Measurements from ENCODE around the gene PKP3. TPM values are rescaled to one million over a fixed set of nuclear protein-coding genes. Genes with fewer than 3 reads are reported as not detected.

PKP3 gene
- total RNA-seq, 1 donor from 2014 or later = under 0.01 TPM

DNA sequence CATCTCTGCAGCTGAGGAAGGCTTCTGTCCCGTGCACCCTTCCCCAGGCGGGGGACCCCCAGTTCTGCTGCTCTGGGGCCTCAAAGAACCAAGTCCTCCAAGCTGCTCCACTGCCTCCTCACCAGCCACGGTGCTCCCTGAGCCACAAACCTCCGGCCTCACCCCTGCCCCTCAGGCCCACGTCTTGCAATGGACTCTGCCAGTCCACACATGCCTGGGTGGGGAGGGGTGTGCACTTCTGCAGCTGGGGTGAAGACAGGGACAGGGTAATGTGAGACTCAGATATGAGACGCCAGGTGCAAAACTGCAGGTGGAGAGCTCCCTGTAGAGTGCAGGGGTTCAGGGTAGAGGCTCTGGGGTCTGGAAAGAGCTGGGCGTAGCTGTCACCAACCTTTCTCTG is 52.9 kb downstream of the PKP3 start:
- DNase-seq = no peak

DNA sequence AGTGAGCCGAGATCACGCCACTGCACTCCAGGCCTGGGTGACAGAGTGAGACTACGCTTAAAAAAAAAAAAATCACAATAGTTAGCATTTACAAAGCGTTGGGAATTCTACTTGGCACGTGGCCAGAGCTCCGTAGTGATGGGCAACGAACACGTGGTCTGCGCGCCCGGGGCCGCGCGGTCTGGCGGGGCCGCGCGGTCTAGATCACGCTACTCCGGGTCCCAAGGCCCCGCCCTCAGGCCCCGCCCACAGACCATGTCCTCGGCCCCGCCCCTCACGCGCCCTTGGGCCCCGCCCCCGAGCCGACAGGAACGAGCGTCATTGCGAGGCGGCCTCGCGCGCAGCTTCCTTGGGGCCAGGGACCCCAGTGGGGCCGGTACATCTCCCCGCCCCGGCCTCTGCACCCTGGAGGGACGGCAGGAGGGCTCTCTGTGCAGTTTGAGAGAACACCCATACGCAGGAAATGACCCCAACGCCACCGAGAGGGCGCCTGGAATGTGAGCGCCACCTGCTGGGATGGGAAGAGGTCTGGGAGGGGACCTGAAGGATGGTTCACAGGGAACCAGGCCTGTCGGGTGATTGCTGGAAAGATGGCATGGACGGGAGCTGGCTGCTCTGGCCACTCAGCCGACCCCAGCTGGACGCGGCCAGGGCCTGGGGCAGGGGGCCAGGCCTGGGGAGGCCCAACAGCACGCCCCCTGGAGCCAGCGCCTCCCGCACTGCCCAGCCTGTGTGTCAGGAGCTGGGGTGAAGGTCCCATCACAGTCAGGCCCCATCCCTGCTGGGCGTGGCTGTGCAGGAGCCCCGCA is 54.1 kb downstream of the PKP3 start:
- peak; percentile 87 for DNase-seq

DNA sequence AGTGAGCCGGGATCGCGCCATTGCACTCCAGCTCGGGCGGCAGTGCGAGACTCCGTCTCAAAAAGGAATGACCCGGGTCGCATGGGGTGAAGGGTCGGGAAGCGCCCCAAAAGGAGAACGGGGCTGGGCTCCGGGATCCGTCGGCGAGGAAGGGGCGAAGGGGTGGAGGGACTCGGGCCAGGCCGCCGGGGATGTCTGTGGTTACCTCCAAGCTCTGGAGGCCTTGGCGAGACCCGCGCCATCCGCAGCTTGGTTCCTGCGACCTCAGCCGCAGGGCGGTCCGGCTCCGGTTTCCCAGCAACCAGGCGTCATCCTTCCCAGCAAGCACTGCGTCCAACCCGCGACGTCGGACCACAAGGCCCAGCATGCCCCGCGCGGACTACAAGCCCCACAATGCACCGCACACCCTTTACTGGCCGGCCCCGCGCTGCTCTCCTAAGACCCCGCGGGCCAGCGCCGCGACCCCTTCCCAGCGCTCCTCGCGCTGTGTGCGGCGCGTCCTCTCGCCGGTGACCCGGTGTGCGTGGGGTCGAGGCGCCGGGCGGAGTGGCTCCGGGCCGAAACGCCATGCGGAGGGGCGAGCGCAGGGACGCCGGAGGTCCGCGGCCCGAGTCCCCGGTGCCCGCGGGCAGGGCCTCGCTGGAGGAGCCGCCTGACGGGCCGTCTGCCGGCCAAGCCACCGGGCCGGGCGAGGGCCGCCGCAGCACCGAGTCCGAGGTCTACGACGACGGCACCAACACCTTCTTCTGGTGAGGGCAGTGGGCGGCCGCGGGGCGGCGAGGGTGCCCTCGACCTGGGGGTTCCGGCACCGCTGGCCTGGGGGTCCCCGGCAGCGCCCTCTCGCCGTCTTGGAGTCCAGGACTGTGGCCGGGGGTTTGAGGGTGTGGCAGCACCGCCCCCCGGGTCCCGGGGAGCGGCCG is 56.1 kb downstream of the PKP3 start, which contains the start of gene PTDSS2:
Gene PTDSS2, plus strand, starts transcription at position 391 of the 920 bp plus-strand sequence. Its CDS starts 177 bp downstream, at position 568.
- DNase-seq = peak; percentile 91

DNA sequence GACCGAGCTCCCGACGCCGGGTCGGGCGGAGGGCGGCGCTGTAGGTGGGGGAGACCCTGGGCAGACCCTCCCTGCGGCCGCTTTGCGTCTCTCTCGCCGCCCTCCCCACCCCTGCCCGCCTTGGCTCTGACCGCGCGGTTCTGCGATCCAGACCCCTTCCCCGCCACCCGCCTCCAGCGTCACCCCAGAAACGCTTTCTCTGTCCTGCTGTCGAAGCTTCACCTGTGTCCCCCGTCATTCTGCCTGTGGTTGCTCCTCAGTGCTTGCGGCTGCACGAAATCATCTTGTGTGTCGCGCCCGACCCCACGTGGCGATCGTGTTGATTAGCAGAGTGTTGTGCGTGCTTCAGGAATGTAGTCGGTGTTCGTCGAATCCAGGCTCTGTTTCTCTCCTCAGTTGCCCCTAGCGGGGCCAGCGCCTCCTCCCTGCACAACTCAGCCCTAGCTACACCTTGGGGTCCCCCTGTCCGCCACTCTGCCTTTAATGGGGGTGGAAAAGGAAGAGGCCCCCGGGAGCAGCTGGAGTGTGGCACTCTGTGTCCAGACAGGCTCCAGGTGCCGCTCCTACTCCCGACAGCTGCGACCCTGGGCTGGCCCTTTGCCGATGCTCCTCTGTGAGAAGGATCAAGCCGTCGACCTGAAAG is 56.9 kb downstream of the PKP3 start:
- DNase-seq = peak; percentile 26

DNA sequence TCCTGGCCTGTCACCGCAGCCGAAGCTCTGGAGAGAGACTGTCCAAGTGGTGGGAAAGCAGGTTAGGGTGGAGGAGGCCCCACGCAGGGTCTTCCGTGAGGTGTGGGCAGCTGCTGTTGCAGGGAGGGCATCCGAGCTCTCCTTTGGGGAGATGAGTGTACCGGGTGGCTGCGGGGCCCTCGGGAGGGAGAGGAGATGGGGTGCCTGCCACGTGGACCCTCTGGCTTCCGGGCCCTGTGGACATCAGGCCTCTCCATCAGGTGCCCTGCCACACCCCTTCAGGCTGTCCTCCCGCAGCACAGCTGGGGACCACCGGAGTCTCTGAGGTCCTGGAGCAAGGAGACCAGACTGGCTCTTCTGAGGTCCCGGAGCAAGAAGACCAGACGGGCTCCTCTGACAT is 57.7 kb downstream of the PKP3 start:
- no peak for DNase-seq

DNA sequence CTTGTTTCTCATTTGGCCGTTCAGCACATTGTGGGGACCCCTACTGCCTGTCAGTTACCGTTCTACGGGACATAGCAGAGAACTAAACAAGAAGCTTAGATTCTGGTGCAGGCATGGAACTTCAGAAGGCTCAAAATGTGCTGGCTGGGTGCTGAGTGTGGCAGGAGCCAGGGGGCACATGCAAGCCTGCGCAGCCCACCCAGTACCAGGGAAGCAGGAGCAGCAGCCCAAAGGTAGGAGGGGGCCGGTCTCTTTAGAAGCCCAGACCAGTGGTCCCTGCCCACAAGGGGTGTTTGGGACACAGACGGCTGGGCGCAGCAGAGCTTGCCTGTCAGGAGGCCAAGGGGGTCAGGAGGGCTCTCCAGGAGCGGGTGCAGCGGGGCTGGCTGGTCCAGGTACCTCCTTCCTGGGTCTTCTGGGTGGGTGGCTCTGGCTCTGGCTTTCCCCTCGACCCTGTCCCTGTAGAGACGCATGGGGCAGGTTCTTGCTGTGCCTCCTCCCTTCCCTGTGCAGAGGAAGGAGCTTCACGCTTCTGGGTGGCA is 58.3 kb downstream of the PKP3 start:
- DNase-seq = no peak

DNA sequence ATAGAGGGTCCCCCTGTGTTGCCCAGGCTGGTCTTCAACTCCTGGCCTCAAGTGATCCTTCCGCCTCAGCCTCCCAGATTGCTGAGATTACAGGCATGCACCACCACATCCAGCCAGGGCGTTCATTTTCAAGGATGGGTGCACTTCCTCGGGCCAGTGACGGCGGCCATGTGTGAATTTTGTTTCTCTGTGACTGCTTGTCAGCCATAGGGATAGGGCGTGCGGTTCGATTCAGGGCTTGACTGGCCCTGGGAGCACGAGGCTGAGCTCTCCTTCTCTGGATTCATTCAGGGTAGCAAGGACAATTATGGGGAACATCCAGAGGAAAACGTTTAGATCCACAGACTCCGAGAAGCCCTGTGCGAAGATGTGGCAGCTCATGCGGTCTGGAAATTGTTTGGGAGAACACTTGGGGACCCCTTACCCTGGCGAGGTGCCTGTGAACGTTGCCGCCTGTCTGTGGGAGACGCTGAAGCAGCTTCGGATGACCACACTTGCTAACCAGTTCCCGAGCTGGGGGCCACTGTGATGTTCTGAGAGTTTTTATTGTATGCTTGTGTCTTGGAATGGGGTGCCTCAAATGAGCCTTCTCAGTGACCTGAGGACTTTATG is 59.0 kb downstream of the PKP3 start:
- DNase-seq = no peak

DNA sequence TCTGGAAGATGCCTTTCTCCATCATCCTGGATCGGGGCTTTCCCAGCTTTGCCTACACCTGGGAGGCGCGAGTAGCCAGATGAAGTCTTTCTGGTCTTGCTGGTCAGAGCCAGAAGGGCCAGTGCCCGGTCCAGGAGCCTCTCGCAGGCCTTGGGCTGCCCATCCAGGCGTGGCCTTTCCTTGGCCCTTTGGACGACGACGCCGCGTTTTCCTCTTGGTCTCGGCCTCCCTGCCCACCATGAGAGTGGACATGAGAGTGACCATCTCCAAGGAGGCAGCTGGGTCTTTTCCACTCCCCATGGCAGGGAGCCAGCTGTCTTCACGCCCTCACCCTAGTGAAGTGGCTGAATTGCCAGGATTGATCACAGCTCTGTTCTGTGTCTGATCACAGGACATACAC is 59.6 kb downstream of the PKP3 start:
- no peak for DNase-seq

DNA sequence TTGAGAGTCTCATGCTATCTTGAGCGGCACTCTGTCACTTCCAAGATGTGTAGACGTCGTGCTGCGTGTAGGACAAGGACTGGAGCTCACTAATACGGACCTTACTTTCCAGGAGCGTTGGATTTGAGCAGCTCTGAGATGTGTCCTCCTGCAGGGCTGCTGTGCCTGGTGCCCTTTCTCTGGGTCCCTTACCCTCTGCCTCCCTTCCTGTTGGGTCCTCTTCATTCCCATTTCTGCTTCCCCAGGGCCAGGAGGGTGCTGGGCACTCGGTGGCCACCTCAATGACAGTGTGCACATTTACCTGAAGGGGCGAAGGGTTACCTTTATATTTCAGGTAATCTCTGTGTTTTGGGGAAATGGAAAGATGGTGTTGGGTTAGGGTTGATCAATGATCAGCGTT is 60.0 kb downstream of the PKP3 start:
- DNase-seq = no peak

Small RNAs within 50 kb of the gene (small RNA-seq; reads per million reads assigned to genes)
- gene RN7SL838P = not detected

Other genes with a start within 250 kb of the PKP3 start
- not detected for gene SCGB1C1, start 201.1 kb upstream of the PKP3 start, total RNA-seq
- 5.3 TPM for gene BET1L, start 186.8 kb upstream of the PKP3 start, total RNA-seq
- 91.7 TPM for gene RIC8A, start 186.5 kb upstream of the PKP3 start, total RNA-seq
- gene SIRT3, start 157.9 kb upstream of the PKP3 start, total RNA-seq = 11.1 TPM
- 80.3 TPM for gene PSMD13, start 157.2 kb upstream of the PKP3 start, total RNA-seq
- gene NLRP6, start 115.8 kb upstream of the PKP3 start, total RNA-seq = not detected
- gene PGGHG, start 105.1 kb upstream of the PKP3 start, total RNA-seq = 1.4 TPM
- not detected for gene IFITM5, start 94.7 kb upstream of the PKP3 start, total RNA-seq
- 1.6 TPM for gene IFITM2, start 86.4 kb upstream of the PKP3 start, total RNA-seq
- gene IFITM1, start 80.2 kb upstream of the PKP3 start, total RNA-seq = 6.9 TPM
- gene IFITM3, start 73.3 kb upstream of the PKP3 start, total RNA-seq = 5.5 TPM
- 99.5 TPM for gene B4GALNT4, start 24.7 kb upstream of the PKP3 start, total RNA-seq
- gene SIGIRR, start 20.8 kb downstream of the PKP3 start, total RNA-seq = 14.8 TPM
- not detected for gene ANO9, start 47.8 kb downstream of the PKP3 start, total RNA-seq
- gene PTDSS2, start 56.1 kb downstream of the PKP3 start, total RNA-seq = 21.8 TPM
- gene RNH1, start 113.0 kb downstream of the PKP3 start, total RNA-seq = 42.1 TPM
- gene HRAS, start 141.4 kb downstream of the PKP3 start, total RNA-seq = 27.0 TPM
- gene LRRC56, start 143.3 kb downstream of the PKP3 start, total RNA-seq = 1.1 TPM
- 0.16 TPM for gene LMNTD2, start 166.5 kb downstream of the PKP3 start, total RNA-seq
- gene RASSF7, start 166.8 kb downstream of the PKP3 start, total RNA-seq = 2.5 TPM
- gene PHRF1, start 182.3 kb downstream of the PKP3 start, total RNA-seq = 27.3 TPM
- 7.6 TPM for gene IRF7, start 221.7 kb downstream of the PKP3 start, total RNA-seq
- gene CDHR5, start 230.7 kb downstream of the PKP3 start, total RNA-seq = not detected
- gene SCT, start 233.0 kb downstream of the PKP3 start, total RNA-seq = not detected
- gene DRD4, start 243.1 kb downstream of the PKP3 start, total RNA-seq = 0.16 TPM

Measured in occipital lobe (tissue), 3 donors.